ENCODE data around the gene SLC17A2. TPM values are rescaled to one million over a fixed set of nuclear protein-coding genes. Genes with fewer than 3 reads are reported as not detected.
"Not testable (repeated sequence)": the region's sequence is repeated elsewhere in the genome, so short reads cannot be mapped to it uniquely, and the experiment has no call there.

SLC17A2 gene
- total RNA-seq, 1 experiment from 2014 or later, result not detected

DNA sequence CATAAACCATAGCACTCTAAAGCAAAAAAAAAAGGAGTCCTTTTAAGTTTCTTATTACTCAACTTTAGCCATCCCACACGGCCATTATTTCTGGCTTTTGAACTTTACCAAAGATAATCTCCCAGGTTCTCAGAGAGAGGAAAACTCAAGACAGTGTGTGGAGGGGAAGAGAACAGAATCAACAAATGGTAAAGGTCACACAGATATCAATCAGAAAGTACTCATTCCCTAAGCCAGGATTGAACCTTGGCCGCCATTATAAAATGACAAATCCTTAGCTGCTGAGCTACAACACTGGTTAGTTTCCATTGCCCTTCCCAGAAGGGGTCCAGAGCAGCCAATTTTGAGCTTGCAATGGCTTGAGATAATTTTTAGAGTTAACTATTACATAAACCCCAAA lies 22.0 kb upstream of the SLC17A2 start:
- no peak for DNase-seq (ENCODE audit: low read depth)

DNA sequence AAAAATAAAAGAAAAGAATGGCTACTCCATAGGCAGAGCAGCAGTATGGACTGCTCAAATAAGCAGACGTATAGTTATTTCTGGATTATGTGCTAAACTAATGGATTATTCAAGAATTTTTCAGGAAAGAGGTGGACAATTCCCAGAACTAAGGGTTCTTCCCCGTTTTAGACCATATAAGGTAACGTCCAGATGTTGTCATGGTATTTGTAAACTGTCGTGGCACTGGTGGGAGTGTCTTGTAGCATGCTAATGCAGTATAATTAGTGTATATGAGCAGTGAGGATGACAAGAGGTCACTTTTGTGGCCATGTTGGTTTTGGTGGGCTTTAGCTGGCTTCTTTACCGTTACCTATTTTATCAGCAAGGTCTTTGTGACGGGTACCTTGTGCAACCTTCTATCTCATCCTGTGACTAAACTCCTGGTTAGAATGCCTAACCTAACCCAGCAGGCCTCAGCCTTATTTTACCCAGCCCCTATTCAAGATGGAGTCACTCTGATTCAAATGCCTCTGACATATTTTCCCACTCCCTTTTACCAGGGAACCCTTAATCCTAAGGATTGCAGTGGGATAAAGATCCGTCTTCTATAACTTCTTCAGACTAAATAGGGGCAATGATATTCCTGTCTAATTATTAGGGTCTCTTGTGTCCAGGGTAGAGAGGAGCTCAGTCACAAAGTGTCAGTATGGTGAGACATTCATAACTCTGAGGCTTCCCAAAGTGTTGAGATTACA lies 21.0 kb upstream of the SLC17A2 start:
- no peak for DNase-seq (ENCODE audit: low read depth)

DNA sequence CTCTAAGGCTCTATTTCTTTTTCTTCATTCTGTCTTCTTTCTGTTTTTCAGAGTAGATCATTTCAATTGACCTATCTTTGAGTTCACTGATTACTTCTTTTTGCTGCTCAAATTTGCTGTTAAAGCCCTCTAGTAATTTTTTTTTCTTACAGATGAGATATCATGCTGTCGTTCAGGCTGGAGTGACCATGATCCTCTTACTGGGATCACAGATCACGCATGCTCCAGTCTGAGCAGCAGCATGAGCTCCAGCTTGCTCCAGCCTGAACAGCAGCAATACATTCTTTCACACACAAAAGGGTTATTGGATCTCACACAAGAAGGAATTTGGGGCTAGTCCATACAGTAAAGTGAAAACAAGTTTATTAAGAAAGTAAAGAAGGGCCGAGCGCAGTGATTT lies 19.8 kb upstream of the SLC17A2 start:
- DNase-seq (ENCODE audit: low read depth), result no peak

DNA sequence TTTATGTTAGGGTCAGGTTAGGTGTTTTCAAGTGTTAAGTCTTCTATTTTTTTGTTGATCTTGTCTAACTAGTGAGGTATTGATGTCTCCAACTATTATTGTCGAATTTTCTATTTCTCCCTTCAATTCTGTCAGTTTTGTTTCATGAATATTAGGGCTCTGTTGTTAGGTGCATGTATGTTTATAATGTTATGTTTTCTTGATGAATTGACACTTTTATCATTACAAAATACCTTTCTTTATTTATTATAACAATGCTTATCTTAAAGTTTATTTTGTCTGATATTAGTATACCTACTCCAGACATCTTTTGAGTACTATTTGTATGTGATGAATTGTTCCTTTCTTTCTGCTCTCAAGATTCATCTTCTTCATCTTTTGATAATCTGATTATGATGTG lies 19.2 kb upstream of the SLC17A2 start:
- DNase-seq (ENCODE audit: low read depth), result no peak

DNA sequence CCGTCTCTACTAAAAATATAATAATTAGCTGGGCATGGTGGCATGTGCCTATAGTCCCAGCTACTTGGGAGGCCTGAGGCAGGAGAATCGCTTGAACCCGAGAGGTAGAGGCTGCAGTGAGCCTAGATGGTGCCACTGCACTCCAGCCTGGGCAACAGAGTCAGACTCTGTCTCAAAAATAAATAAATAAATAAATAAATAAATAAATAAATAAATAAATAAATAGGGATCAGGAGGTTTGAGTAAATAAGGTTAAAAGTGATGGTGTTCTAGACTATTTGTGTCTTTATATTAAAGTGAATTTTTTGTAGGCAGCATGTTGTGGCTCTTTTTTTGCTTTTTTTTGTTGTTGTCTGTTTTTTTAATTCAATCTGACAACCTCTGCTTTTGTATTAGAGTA lies 17.0 kb upstream of the SLC17A2 start:
- DNase-seq (ENCODE audit: low read depth), result not testable (repeated sequence)

DNA sequence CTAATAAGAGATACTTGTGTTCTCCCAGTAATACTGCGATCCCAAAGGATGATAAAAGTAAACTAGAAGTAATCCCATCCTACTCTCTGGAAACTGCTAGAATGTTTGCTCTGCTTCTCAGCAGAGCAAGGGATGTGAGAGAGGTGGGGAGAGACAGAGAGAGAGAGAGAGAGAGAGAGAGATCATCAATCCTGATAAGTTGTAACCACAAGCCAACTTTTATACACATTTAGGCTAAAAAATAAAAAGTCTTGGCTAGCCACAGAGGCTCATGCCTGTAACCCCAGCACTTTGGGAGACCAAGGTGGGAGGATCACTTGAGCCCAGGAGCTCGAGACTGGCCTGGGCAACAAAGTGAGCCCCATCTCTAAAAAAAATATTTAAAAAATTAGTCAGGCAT lies 16.1 kb upstream of the SLC17A2 start:
- DNase-seq (ENCODE audit: low read depth), result no peak

DNA sequence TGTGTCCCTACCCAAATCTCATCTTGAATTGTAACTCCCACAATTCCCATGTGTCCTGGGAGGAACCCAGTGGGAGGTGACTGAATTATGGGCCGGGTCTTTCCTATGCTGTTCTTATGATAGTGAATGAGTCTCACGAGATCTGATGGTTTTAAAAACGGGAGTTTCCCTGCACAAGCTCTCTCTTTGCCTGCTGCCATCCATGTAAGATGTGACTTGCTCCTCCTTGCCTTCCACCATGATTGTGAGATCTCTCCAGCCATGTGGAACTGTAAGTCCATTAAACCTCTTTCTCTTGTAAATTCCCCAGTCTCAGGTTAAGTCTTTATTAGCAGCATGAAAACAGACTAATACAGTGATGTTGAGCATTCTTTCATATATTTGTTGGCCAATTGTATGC lies 15.2 kb upstream of the SLC17A2 start:
- DNase-seq (ENCODE audit: low read depth), result not testable (repeated sequence)

DNA sequence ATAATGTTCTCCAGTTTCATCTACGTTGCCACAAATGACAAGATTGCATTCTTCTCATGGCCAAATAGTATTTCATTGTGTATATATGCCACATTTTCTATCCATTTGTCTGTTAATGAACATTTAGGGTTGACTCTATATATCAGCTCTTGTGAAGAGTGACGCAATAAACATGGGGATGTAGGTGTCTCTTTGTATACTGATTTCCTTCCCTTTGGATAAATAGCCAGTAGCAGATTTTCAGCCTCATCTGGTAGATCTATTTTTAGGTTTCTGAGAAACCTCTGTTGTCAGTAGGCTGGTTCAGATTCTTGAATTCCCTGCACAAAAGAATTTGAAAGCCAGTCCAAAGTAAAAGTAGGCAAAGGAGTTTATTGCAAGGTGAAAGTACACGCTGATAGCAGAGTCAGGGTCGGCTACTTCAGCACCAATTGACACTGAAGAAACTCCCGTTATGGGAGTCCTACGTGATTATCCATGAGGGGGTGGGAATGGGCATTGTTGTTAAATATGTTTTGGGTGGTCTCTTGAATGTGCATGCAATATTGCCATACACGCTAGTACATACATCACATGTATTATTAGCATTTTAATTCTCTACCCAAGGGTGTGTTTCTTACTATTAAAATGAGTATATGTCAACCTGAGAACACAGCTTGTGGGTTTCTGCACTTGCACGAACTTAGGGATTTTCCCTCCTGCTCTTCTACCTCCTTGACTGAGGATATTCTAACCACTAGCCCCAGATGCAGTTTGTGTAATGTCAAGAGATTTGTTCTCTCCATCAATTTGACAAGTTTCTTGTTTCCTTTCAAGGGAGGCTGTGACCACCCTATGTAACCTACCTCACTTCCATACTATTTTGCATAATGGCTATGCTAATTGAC lies 14.4 kb upstream of the SLC17A2 start:
- no peak for DNase-seq (ENCODE audit: low read depth)

DNA sequence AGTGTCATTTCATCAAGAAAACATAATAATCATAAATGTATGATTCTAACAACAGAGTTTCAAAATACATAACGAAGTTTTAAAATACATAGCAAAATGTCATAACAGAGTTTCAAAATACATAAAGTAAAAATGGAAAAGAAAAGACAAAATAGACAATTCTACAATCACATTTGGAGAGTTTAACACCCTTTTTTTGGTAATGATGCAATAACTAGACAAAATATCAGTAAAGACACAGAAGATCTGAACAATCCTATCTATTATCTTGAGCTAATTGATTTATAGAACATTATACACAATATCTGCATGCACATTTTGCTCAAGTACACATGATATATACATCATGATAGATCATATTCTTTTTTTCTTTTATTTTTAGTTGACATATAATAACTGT lies 13.4 kb upstream of the SLC17A2 start:
- no peak for DNase-seq (ENCODE audit: low read depth)

DNA sequence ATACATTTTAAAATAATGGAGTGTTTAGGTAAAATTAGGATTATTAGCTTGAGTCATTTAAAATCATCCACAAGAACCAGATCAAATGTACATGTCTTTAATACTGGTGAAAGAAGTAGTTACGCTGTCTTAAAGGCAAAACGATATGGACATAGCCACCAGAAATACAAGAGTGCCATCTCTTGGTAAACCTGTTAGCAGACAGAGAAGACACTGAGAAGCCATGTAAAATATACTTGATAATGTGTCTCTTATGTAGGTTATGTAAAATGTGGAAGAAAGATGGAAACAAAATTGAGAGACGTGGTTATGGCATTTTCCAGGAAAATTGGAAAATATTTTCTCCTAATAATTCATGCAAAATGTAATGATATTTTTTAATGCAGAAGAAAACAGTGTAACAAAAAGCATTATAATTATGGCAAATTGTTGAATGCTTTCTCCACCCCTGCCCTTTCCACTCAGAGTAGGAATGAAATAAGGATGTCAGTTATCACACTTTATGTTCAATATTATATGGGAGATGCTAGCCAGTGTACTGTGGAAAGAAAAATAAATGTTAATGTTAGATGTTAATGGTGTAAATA lies 12.2 kb upstream of the SLC17A2 start:
- DNase-seq (ENCODE audit: low read depth), result peak; percentile 37

DNA sequence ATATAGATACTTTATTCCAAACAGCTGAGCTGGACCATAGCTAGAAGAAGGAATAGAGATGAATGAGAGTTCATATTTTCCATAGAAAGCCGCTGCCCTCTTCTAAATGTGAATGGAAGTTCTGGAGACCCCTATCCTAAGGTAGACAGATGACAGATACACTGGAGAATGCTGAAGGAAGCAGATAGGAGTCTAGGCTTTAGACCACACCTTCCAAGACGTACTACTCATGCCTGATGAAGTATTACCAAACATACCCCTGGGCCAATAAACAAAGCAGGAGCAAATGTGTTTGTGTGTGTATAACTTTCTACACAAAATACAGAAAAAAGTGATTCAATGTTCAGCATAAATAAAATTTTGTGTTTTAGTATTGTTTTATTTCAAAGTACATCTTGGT lies 9.1 kb upstream of the SLC17A2 start:
- DNase-seq (ENCODE audit: low read depth), result no peak

DNA sequence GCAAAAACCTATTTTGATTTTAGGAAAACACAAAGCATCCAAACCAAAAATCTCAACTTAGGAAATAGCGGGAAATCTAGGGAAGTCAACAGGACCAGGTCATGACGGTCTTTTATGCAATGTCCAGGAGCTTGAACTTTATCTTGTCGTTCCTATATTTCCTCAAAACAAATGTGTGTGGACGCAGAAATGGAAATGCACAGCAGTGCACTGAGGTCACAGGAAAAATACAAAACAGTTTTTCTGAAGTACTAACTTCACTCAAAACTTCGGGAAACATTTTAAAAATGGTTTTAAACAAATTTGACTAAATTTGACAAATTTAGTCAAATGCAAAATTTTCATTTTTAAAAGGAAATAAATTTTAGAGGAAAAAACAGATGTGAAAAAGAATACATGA lies 5.5 kb upstream of the SLC17A2 start:
- DNase-seq (ENCODE audit: low read depth), result no peak

DNA sequence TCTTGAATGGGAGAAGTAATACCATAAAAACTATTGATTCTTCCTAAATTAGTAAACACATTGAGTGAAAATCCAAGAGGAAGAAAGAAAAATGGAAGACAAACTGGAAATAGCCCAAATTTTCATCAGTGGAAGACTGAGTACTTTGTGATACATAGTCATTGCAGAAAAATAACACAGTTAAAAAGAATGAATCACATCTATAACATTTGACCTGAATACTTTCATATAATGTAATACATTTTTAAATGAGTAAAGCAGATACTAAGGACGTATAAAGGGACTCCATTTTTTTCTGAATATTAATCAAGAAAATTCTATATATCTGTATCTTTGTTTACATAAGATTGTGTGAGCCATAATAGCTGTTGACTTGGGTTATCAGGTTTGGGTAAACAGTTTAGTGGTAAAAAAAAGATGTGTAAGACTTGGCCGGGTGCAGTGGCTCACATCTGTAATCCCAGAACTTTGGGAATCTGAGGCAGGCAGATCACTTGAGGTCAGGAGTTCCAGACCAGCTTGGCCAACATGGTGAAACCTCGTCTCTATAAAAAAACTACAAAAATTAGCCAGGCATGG lies 4.3 kb upstream of the SLC17A2 start:
- DNase-seq (ENCODE audit: low read depth), result no peak

DNA sequence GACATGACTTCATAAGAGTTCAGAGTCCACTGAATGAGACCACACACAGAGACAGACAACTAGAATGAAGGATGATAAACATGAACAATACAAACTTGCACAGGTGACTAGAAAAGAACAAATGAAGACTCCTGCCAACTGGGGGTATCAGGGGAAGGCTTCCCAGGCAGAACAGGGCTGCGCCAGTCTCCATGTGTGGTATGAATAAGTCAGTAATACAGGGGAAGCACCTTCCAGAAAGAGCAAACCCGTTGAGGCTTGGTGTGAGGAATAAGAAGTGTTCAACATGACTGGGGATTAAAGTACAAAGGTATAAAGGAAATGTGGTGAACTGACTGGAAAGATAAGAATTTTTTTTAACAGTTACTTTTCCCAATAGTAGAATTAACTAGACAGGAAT lies 3.7 kb upstream of the SLC17A2 start:
- DNase-seq (ENCODE audit: low read depth), result no peak

DNA sequence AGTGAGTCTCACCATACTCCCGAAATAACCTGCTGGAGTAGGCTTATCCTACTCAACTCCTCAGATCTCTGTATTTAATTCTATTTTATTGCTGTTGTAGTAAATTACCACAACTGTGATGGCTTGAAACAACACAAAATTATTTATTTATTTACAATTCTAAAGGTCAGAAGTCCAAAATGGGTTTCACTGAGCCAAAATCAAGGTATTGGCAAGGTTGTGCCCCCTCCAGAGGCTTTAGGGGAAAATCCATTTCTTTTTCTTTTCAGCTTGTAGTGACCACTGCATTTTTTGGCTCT lies 869 bp upstream of the SLC17A2 start:
- DNase-seq (ENCODE audit: low read depth), result no peak

DNA sequence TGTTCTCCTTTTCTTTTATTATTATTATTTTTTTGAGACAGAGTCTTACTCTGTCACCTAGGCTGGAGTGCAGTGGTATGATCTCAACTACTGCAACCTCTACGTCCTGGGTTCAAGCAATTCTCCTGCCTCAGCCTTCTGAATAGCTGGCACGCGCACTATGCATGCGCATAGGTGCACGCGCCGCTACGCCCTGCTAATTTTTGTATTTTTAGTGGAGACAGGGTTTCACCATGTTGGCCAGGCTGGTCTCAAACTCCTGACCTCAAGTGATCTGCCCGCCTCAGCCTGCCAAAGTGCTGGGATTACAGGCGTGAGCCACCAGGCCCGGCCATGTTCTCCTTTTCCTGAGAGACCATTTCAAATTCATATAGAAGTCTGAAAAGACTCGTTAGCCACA lies 706 bp downstream of the SLC17A2 start:
- not testable (repeated sequence) for DNase-seq (ENCODE audit: low read depth)

DNA sequence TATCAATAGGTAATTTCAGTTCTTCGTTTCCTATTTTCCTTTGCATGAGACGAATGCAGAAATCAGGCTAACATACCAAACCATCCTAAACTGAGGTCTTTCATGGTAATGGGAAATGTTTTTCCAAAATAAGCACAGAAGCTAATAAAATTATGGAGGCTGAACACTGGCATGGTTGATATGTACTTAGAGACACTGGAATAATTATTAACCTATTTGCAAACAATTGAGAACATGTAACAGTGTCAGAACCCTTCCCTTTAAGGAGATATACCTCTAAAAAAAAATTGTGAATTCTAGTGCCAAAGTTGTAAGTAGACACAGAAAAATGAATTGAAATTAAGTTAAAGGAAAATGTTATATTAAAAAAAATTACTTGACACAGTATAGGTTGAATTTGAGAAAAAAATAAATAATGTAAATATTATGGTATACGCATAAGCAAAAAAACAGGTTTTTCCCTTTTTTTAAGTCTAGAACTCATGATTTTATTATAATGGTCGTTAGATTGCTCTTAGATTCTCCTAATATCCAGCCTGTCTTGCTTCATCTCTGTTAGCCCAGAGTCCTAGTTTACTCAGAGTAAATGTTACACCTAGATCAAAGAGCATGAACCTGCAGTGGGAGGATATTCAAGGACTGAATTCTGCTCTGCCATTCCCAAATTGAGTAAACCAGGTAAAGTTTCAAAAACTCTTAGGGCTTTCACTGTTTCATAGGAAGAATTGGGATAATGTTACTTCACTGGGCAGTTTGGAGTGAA lies 1.7 kb downstream of the SLC17A2 start:
- DNase-seq (ENCODE audit: low read depth), result no peak

DNA sequence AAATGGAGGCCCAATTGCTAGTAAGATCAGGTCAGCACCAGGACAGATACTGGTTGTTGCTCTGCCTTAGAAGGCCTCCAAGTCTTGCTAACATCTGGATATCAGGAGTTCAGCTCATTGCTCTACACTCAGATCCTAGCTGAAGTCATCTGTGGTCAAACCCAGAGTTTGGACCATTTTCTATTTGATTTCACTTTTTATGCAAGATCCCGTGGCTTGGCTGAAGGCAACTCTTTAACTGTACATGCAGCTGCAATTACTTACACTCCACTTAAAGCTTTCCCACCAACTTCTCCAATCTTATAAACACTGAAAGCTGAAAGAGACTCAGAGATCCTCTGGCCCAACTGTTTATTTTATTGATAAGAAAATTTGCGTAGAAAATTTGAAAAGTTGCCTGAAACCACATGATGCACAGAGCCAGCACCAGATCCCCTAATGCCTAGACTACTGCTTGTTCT lies 2.7 kb downstream of the SLC17A2 start:
- DNase-seq (ENCODE audit: low read depth), result no peak

DNA sequence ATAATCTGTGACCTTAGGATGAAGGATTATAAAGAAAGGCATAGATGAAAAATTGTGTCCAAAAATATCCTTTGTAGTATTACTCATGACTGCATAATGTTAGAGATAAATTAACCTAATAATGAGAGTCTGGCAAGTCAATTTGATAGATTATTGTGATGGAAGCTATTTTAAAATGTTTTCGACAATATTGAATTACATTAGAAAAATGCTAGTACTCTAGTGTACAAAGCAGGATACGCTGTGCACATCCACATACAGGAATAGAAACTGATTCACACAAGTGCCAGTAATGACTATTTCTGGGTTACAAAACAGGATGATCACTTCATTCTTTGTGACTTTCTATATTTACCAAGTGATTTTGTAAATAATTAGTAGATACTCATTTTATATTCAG lies 3.3 kb downstream of the SLC17A2 start:
- DNase-seq (ENCODE audit: low read depth), result no peak

DNA sequence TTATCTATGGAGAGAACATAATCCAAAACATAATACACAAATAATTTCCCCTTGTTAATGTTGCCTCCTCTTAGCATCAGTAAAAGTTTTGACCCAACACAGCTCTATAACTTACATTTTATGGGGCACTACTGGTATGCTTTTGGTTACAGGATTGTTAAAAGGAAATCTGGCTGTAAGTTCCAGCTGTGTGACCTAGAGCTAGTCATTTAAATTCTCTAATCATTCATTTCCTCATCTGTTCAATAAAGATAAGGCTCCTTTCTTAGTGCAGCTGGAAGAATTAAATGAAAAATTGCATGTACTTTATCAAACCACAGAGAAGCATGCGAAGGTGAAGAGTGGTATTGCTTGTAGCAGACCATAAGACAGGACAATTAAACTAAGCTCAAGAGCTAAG lies 4.6 kb downstream of the SLC17A2 start:
- DNase-seq (ENCODE audit: low read depth), result no peak

DNA sequence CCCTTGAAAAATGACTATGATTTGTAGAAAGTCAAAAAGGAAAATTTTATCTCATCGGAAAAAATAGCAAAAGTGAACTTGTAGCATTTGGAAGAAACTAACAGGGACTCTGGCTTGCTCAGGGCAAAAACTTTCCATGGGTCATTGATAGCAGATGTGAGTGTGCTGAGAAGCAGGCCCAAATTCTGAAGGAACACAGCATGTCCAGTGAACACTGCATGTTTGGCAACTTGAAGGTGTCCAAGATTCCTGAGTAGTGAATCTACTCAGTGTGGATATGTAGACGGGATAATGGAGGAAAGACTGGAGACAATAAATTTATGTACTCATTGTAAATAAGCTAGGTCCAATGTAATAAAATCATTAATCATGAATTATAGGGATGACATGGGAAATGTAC lies 8.2 kb downstream of the SLC17A2 start:
- DNase-seq (ENCODE audit: low read depth), result no peak

Measured in HT1080 (cell line).